LNCaP clone FGC (cell line): ENCODE data around the gene ZBTB38.

Source experiments
- DNase-seq: peaks from one replicate; pipeline ENCODE4 v3.0.0-alpha.2; 2011; ENCODE audit warnings: low read depth
- H3K4me3 ChIP-seq: 2 replicates; pipeline ENCODE4 v1.5.1; 2011; ENCODE audit warnings: mild to moderate bottlenecking, low read depth, low read length, control low read depth
- CTCF ChIP-seq: IDR thresholded peaks from 2 replicates; pipeline ENCODE4 v1.5.1; 2012; ENCODE audit warnings: mild to moderate bottlenecking; ENCODE audit not compliant: control insufficient read depth, insufficient read depth; ENCODE audit errors: extremely low read depth

Gene ZBTB38

GRCh38 chr3:141354517-141354916, 13.8 kb upstream of the ZBTB38 start:
- DNase-seq: no peak
- no peak overlapping the region for H3K4me3 ChIP-seq
- TF ChIP-seq CTCF: no peak

- no peak for TF ChIP-seq CTCF
- H3K4me3 ChIP-seq: no peak overlapping the region
- no peak for DNase-seq
Observed at GRCh38 chr3:141355242-141355641, 13.1 kb upstream of the ZBTB38 start.

DNA sequence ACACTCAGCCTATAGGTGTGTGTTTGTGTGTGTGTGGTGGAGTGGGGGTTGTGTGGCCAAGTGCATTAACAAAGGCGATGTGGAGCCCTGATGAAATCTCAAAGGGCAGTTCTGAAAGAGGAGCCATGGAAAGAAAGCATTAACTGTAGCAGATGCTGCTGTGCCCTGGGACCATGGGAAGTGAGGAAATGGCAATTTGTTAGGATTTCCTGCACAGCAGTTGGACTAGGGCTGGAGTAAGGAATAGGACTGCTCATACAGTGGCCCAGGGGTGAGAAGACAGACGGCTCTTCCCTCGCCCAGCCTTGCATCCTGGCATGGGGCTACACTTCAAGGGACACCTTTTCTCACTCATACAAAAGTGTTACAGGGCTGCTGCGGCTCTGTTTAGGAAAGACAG, 12.3 kb upstream of the ZBTB38 start:
- DNase-seq: no peak
- no peak overlapping the region for H3K4me3 ChIP-seq
- TF ChIP-seq CTCF: no peak

GRCh38 chr3:141360888-141361598, 7.3 kb upstream of the ZBTB38 start:
- no peak for DNase-seq
- peak; percentile 77 for TF ChIP-seq CTCF
- H3K4me3 ChIP-seq: no peak overlapping the region

DNA sequence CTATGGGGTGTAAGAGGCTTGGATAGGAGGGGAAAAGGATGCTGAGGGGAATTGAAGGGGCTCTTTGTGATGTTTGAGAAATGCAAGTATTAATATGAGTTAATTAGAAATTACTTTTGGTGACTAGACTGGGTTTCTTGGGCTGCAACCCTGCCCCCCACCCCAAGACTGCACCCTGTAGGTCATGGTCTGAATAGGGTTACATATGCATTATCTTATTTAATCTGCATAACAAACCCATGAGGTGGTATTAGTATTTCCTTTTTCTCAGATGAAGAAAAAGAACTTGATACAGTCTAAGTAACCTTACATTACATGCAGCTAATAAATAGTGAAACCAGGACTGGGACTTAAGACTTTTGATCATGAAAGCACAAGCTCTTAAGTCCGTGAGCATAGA, 5.6 kb upstream of the ZBTB38 start:
- DNase-seq: no peak
- TF ChIP-seq CTCF: no peak
- H3K4me3 ChIP-seq: no peak overlapping the region

DNA sequence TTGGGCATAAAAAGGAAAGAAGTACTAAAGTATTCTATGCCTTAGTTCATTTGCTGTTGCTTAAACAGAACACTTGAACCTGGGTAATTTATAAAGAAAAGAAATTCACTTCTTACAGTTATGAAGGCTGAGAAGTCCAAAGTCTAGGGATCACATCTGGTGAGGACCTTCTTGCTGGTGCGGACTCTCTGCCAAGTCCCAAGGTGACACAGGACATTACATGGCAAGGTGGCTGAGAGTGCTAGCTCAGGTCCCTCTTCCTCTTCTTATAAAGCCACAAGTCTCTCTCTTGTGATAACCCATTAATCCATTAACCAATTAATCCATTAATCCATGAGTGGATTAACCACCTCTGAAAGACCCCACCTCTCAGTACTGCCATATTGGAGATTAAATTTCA, 3.1 kb upstream of the ZBTB38 start:
- DNase-seq: no peak
- no peak for TF ChIP-seq CTCF
- no peak overlapping the region for H3K4me3 ChIP-seq
